COLO829 (cell line): ENCODE measurements around the gene PPM1M.
"Not testable (repeated sequence)": the region's sequence is repeated elsewhere in the genome, so short reads cannot be mapped to it uniquely, and the experiment has no call there.

Source experiments
- DNase-seq: peaks from one replicate; pipeline ENCODE4 v3.0.0; 2012; ENCODE audit warnings: low spot score

PPM1M gene

DNA sequence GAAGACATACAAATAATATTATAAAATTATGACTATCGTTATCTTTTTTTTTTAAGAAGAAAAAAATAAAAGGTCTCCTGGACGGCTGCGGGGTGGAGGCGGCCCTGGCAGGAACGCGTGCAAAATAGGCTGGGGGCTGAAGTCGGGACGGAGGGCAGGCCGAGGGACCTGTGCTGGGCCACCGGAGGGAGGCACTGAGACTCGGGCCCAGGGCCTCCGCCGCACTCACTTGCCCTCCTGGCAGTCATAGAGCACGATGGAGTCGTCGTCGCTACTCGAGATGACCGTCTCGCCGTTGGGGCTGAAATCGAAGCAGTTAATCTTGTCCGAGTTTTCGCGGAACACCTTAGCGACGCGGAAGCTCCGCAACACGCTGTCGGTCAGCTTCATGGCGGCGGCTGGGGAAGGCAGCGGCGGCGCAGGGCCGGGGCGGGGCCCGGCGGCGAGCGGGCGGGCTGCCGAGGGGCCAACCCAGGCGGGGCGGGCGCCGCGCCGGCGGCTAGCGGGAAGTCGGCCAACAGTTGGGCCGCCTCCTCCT lies 32.5 kb downstream of the PPM1M start:
- DNase-seq: no peak

DNA sequence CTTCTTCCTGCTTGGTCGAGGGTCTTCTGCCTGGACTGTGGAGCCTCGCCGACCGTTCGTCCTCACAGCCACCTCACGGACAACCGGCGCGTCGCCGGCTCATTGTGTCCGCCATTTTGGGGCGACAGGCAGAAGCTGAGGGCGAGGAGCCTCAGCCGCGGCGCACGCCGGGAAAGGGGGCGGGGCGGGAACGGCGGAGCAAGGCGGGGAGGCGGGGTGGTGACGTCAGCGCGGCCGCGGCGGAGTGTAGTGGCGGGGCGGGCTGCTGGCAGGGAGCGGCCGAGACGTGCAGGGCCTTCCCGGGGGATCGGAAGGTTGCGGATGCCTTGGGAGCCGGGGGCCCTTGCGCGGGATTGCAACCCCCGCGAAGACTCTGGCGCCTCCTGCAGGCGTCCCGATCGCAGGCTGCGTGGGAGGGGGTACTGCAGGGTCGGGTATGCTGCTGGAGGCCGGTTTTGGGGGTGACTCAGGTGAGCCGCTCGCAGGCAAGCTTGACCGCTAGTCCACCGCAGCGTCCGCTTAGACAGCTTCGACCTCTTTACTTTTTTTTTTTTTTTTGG lies 33.0 kb downstream of the PPM1M start, which contains the start of gene WDR82:
Gene WDR82, minus strand, starts transcription at position 140 of the 560 bp plus-strand sequence. CDS start 288 bp downstream, outside the sequence.
- peak; percentile 93 for DNase-seq

DNA sequence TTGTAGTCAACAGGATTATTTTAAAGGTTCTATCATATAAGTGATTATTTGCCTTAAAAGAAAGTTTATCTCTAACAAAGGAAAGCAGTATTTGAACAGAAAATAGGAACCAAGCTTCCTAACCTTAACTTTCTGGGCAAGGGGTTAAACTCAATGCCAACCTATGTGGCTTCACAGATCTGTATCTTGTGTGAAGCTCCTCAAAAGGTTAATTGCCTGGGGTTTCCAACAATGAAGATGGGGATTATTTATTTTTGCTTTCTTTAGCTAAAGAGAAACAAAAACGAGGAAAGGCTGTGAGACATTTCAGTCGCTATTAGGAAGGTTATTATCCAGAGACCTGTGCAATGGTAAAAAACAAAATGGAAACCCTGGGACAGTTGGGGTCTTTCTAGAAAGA lies 34.0 kb downstream of the PPM1M start:
- DNase-seq: no peak

DNA sequence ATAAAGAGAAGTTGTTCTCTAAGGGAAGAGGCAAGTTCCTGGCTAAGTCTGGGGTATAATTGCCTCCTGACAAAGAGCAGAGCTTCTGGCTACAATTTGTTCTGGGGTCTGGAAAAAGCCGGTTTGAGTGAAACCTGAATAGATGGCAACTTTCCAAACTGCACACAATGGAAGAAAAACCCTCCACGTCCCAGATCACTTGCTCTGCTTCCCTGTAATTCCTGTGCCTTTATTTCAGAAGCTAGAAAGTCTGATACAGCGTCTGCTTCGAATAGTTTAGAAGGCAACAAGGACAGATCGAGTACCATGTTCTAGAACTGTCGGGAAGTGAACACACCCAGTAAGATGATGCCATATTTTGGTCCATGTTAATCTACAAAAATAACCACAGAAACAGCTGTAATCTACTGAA lies 34.5 kb downstream of the PPM1M start:
- no peak for DNase-seq

DNA sequence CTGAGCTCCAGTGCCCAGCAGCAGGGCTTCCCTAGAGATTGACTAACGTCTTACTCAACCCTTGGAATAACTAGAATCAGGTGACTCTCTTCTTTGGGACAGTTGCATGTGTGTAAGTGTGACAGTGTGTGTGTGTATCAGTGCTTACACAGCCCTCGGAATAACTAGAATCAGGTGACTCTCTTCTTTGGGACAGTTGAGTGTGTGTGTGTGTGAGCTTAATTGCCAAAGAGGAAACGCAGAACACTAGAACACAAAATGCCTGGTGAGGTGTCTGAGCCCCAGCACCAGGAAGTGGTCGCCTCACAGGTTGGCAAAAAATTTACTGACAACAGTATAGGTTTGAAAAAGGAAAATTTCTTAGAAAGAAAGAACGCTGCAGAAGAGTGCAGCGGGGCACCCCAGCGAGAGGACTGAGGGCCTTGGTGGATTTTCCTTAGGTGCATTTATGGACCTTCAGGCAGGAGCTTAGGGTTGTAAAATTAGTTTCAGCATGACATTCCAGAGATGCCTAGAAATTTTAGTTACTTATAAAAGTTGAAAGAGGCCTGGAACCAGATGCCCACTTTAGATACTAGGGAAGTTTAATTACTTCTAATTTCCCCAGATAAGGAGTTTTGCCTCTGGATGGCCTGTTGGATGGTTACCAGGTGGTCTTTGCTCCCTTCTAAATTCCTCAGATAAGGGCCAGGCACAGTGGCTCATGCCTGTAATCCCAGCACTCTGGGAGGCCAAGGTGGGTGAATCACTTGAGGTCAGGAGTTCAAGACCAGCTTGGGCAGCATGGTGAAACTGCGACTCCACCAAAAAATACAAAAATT lies 36.6 kb downstream of the PPM1M start:
- no peak for DNase-seq

DNA sequence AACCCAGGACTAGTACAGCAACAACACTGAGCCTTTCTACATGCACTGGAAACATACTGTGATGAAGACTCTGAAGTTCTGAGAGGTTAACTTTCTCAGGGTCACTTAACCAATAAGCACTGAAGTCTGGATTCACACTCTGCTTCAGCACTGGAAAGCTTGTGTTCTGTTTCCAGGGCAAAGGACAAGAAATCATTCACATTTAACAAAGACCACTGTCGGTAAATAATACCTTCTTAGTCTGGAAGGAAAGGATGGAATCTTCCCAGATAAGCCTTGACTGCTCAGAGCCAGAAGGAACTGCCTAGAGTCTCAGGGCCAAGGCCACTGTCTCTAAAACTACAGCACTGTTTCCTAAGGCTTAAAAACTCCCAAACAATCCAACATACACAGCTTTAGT lies 37.7 kb downstream of the PPM1M start:
- DNase-seq: no peak

DNA sequence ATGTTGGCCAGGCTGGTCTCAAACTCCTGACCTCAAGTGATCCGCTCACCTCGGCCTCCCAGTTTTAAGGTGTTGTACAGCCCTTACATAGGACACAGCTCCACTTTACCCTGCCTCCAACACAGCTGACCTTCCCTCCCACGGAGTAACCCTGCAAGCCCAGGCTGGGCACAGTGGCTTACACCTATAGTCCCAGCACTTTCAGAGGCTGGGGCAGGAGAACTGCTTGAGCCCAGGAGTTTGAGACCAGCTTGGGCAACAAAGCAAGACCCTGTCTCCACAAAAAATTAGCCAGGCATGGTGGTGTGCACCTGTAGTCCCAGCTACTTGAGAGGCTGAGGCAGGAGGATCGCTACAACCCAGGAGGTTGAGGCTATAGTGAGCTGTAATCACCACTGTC lies 38.5 kb downstream of the PPM1M start:
- DNase-seq: not testable (repeated sequence)

DNA sequence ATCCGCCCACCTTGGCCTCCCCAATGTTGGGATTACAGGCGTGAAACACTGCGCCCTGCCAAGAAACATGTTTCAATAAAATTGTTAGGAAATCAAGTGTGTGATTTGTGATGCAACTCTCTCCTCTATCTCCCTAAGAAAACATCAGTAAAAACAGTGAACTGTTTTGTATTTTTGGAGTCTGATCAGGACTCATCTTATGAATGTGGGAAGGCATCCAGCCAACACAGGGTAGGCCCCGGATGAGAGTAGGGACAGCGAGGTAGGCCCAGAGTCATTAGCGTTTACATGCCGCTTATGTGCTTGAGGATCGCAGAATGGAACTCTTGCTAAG lies 41.2 kb downstream of the PPM1M start:
- no peak for DNase-seq

DNA sequence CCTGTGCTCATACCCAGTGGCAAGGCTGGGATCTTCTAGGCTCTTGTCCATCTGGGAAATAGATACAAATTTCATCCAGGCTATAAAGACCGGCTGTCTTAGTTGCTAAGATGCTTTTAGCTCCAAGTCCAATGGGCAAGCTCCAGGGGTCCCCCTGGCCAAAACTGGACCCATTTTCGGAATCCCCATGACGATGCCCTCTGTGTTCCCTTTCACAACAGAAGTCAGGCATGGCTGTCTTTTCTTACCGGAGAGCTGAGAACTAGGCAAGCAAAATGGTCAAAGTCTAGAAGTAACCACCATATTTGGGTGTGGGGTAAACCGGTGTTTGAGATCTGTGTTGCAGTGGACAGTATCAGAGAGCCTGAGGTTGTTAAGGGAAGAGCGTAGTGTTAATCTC lies 43.1 kb downstream of the PPM1M start:
- no peak for DNase-seq

DNA sequence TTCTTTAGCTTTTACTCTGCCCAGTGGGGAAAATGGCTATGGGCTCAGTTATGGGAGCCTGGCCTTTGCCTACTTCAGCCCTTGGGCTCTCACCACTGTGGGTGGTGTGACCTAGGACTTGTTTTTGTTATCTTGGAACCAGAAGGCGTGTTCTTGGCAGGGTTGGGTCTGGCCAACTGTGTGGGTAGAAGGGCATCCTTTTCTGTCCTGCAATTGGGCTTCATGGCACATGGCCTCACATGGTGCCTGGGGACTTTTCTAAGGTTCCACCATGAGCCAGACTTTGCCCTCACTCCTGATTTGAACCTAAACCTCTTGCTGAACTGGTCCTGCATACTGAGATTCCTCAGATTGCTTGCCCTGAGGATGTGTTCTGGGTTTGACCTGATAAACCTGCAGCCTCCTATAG lies 43.8 kb downstream of the PPM1M start:
- no peak for DNase-seq

DNA sequence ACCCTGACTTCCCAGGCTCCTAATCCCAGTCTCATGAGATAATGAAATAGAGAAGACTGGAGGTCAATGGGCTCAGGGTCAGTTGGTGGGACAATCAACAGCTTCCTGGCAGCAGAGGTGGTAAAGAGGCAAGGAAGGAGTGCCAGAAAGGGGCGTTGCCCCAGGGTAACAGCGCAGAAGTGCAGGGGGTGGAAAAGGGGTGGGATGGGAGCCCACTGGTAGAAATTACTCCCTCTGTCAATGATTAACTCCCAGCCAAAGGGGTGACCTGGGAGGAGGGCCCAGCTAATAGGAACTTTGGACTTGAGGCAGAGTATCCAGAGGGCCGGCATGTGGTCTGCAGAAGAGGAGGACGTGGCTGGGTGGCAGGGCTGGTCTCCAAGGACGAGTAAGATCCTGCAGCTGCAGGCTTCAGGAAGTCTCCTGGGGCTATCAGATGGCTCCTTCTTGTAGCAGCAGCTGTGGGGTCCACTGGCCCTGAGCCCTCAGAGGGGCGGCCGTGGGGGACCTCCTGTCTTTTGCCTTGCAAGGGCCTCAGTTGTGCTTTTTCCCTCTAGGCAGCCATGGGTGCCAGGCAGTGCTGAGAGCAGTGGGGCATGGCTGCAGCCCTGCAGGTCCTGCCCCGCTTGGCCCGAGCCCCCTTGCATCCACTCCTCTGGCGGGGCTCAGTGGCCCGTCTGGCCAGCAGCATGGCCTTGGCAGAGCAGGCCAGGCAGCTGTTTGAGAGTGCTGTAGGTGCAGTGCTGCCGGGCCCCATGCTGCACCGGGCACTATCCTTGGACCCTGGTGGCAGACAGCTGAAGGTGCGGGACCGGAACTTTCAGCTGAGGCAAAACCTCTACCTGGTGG lies 44.4 kb downstream of the PPM1M start:
- no peak for DNase-seq

DNA sequence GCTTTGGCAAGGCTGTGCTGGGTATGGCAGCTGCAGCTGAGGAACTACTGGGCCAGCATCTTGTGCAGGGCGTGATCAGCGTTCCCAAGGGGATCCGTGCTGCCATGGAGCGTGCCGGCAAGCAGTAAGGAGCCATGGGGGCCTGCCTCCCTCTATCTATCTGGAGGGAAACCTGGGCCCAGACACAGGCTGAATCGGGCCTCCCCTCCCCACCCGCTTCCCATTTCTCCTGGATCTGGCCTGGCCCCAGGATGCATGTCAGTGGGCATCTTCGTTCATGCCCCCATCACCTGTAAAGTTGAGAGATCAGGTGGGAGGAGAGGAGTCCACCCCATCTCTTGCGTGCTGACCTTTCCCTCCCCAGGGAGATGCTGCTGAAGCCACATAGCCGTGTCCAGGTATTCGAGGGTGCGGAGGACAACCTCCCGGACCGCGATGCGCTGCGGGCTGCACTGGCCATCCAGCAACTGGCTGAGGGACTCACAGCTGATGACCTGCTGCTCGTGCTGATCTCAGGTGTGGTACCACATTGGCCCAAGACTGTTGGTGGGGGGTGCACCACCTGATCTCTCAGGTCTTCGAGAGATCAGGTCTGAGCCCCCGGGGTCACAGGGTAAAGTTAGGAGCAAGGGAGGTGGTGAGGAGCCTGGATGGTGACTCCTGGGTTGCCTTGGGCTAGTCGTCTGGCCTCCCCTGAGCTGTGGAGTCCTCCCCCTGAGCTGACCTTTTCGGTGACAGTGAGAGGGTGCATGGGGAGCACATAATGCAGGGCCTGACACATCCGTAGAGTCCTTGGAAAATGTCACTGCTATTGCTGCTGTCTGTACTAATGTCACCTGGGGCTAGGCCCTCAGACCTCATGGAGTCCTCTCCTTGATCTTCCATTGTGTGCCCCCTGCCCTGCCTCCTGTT lies 45.3 kb downstream of the PPM1M start:
- no peak for DNase-seq

DNA sequence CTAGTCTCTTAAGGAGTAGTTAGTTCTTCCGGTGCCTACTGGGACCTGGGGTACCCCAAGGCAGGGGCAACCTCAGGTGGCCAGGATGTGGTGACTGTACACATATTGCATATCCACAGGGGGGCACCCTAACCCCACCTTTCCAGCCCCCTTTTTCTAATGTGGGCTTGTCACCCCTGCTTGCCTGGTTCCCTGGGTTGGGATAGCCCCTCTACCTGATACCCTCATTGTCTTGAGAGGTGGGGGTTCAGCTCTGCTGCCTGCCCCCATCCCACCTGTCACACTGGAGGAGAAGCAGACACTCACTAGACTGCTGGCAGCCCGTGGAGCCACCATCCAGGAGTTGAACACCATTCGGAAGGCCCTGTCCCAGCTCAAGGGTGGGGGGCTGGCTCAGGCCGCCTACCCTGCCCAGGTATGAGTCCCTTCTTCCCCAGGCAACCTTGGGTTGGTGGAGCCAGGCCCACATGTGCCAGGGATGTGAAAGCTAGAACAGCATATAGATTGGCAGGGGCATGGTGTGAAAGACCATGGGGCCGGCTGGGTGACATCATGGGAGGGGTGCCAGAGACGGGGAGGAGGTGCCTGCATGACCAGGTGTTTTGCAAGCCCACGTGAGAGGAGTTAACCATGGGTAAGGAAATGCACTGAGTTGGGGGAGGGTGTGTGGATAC lies 46.1 kb downstream of the PPM1M start:
- DNase-seq: no peak

DNA sequence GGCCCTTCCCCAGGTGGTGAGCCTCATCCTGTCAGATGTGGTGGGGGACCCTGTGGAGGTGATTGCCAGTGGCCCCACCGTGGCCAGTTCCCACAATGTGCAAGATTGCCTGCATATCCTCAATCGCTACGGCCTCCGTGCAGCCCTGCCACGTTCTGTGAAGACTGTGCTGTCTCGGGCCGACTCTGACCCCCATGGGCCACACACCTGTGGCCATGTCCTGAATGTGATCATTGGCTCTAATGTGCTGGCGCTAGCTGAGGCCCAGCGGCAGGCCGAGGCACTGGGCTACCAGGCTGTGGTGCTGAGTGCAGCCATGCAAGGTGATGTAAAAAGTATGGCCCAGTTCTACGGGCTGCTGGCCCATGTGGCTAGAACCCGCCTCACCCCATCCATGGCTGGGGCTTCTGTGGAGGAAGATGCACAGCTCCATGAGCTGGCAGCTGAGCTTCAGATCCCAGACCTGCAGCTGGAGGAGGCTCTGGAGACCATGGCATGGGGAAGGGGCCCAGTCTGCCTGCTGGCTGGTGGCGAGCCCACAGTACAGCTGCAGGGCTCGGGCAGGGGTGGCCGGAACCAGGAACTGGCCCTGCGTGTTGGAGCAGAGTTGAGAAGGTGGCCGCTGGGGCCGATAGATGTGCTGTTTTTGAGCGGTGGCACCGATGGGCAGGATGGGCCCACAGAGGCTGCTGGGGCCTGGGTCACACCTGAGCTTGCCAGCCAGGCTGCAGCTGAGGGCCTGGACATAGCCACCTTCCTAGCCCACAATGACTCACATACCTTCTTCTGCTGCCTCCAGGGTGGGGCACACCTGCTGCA lies 46.9 kb downstream of the PPM1M start:
- no peak for DNase-seq

DNA sequence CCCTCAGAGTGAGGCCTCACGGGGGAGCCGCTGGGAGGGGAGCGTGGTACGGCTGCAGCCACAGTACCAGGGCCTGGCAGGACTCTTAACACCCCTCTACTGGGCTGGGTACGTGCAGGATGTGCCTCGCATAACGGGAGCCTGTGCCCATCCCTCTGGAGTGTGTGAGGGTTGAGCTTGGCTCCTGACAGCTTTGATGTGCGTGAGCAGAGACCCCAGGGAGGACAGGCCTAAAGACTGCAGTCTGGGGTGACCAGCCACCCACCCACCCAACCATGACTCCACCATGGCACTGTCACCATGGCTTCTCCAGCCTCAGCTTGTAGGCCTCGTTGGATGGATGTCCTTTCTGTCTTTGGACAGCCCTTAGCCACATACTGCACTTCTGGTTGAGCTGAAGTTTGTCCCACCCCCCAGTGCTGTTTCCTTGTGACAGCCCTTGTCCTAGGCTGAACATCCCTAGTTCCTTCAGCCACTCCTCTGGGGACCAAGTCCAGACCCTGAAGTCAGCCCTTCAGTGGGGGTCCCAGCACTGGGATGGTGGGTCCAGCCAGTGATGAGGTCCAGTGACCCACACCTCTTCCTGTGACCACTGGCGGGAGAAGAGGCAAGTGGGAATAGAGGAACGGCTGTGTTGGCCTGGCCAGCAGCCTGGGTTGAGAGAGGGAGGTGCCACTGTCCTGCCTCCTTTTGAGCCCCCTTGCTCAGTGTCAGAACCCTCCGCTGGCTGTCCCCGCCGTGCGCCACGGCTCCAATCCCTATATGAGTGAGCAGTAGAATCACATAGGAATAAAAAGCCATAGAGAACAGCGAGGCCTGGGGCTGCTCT lies 48.1 kb downstream of the PPM1M start:
- no peak for DNase-seq

DNA sequence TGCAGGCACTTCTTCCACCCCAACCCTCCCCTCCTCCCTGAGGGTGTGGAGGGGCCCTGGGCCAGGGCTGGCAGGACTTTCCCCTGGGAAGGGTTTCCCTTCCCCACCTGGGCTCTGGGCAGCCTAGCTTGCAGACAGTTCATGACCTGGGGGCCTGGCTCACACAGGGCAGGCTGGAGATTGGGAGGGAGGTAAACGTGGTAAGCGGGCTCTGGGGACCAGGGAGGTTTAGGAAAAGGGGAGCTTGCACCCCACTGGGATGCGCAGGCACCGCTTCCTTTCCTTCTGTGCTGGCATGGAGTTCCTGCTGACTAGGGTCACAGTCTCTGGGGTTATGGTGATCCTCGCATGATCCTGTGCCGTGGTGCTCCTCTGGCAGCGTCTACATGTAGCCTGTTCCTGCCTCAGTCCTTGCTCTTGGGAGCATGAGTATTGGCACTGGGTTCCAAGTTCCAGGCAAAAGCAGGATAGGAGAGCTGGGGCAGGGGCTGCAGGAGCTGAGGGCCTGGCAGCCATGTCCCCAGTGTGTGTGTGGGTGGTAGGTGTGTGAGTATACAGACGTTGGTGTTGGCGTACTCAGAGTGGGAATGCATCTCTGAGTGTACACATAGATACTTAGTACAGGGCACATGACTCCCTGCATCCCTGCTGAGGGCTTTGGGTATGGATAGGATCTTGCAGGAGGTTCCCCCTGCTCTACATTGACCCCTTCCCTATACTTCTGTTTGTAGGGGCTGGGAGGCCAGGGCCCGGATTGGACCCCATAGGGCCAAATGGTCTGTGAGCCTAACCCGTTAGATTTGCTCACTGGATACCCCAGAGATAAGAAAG lies 49.0 kb downstream of the PPM1M start:
- DNase-seq: no peak

DNA sequence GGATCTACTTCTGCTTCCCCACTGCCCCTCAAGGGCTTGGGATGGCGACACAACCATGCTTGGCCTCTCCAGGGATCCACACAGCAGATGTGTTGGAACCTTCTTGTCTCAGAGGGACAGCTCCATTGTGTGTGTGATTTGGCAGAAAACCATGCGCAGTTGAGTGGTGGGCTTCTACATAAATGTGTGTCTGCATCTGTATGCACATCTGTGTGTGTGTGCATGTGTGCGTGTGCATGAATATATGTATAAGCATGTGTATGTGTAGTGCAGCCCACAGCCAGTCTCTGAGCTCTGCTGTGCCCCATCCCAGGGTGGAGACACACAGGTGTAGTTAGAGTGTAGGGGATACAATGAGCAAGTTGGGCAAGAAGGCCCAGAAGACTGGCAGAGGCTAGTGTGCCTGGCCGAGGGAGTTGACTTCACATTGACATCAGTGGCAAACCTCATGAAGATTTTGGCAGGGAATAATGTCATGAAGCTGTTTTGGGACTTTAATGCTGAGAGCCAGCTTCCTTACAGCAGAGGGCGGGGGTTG lies 50.2 kb downstream of the PPM1M start:
- DNase-seq: no peak
